Left kidney (tissue), 2 donors: ENCODE results near the gene DCANP1. TPM values are rescaled to one million over a fixed set of nuclear protein-coding genes. Genes with fewer than 3 reads are reported as not detected.

Source experiments
- DNase-seq: peaks from one replicate; pipeline ENCODE4 v3.0.0-alpha.2; 2013
- polyA plus RNA-seq: library from polyadenylated mRNA; unstranded; fragments of 120-200 nt; gene quantifications from one replicate; pipeline ENCODE4 v1.2.1, GENCODE V29; 2013; ENCODE audit not compliant: insufficient read length

Gene DCANP1
- polyA plus RNA-seq, 1 donor, result 0.05 TPM

GRCh38 chr5:135441919-135442318 lies 5.2 kb downstream of the DCANP1 start:
- DNase-seq, result no peak

GRCh38 chr5:135441350-135441831 lies 5.8 kb downstream of the DCANP1 start:
- peak; percentile 48 for DNase-seq

DNA sequence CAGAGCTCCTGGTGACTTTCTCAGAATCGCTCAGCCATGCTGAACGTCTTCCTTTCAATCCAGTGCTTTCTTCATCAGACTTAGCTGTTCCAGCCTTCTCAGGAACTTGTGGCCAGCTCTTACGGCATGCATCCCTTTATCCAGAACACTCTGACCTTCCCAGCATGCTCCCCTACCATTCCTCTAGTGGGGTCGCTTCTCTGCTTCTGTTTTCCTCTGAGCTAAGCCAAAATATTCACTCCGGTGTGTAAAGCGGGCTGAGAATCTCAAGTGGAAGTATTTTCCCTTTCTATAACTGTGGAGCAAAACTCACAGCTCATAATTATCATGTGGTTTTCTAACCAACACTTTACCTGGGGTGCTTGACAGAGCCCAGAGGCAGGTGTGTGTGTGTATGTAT lies 6.2 kb downstream of the DCANP1 start:
- DNase-seq, result no peak

DNA sequence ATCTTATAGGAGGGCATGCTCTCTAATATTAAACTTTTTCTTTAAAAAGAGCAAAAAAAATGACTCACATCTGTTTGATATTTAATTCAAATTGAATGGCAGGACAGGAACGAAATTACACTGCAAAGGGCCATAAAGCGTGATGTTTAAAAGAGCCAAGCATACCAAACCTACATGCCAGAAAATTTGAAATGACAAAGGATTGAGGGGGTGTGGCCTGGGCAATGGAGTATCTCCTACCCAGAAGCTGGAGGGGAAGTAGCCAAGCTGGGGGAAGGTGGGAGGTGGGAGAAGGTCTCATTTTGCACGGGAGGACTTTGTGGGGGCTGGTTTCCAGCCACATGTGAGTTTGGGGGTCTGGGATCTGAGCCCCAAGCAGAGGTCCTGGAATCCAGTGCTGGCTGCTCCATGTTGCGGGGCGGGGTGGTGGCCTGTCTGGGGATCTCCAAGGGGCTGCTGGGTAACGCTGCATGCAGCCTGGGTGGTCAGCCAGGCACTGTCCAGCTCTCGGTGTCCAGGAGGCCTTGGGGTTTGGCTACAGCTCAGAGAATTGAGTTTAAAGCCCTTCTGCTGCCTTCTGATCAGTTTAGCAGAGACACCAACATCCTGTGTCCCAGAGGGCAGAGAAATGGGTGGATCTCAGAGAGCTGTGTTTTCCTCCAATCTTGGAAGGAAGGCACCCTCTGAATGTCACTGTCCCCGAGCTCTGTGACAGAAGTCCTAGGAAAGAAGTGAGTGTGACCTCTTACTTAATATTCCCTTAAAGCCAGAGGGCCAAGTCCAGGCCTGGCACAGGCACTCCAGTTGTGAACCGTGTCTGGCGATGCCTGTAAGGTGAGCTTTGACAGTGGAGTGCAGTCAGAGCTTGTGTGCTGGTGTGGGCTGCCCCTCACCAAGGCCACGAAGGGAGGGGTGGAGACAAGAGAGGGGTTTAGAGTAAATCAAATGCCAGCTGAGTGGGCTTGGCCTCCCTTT lies 7.6 kb downstream of the DCANP1 start:
- no peak for DNase-seq

GRCh38 chr5:135438636-135439221 lies 8.4 kb downstream of the DCANP1 start:
- DNase-seq, result no peak

DNA sequence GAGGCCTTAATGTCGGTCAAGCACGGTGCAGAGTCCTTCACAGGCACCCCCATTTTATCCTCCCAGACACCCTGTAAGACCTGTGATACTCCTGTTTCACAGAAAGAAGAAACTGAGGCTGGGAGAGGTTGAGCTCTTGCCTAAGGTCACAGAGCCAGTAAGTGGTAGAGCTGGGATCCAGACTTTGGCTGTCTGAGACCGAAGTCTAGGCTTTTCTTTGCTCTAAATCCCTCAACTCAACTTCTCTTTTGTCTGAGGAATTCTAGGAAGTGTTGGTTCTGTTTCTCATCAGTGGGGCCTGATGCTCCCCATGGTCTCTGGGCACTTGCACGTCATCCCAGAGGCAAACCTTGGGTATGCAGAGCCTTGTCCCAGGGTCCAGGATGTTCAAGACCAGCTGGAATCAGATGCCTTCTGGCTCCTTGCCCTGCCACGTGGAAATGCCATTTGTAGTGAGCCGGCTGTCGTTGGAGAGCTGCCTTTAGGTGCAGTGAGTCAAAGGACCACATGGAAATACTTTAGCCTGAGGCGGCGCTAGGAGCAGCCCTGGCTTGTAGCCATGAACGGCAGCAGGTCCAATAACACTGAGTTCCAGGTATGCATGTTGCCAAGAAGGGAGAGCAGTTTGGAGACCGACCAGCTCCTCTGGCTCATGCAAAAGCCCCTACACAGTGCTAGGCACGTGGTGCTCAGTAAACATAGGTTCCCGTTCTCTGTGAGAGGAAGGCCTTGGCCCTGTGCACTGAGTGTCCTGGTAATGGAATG lies 9.2 kb downstream of the DCANP1 start:
- no peak for DNase-seq

DNA sequence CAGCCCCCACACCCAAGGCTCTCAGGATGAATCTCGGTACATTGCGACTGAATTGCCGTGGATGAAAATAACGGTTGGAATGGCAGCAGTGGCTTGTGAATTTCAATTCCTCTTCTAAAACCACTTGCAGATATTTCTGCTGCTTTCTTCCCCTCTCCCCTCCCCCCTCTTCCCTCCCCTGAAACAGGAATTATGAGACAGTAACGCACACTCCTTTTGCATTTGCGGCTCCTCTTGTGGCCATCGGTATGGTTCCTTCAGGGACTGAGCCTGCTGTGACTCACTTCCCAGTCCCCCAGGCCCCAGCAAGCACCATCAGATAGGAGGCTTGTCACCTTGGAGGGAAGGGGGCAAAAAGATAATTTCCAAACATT lies 9.7 kb downstream of the DCANP1 start:
- no peak for DNase-seq

- DNase-seq, result no peak
Measured at GRCh38 chr5:135436951-135437418, 10.2 kb downstream of the DCANP1 start.

GRCh38 chr5:135435467-135436330 lies 11.4 kb downstream of the DCANP1 start:
- no peak for DNase-seq

DNA sequence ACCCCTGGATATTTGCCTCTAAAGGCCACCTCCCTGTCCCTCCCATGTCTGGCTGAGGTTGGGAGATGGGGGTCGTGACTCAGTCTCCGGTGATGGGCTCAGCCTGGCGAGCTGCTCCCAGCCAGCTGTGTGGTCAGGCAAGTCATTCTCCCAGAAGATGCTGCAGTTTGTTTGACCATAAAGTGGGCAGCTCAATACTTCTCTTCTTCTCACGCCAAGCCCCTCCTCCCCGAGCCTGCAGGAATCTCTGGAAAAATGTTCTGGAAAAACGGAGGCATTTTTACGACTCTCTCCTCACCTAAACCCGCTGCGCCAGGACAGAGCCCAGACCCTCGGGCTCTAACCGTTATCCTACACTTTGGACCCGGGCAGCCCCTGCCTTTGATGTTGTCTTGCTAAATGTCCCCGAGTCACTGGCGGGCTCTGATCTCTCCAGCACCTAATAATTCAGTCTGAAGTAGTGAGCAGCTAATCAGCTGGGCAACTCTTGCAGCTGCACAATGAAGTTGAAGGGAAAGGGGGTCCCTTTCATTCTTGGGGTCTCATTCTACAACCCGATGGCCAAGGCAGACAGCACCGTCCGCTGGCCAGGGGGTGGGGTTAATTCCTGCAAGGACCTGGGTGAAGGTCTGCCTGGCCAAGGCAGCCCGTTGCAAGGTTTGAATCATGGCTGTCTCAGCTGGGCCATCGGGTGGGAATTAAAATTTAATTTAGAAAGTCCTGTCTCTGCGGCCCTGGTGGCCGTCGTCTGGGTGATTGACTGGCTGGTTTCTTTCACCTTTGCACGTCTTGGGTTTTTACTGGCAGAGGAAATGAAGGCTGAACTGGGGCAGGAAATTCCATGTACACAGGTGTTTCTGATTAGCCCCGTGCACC lies 12.3 kb downstream of the DCANP1 start:
- DNase-seq, result no peak

DNA sequence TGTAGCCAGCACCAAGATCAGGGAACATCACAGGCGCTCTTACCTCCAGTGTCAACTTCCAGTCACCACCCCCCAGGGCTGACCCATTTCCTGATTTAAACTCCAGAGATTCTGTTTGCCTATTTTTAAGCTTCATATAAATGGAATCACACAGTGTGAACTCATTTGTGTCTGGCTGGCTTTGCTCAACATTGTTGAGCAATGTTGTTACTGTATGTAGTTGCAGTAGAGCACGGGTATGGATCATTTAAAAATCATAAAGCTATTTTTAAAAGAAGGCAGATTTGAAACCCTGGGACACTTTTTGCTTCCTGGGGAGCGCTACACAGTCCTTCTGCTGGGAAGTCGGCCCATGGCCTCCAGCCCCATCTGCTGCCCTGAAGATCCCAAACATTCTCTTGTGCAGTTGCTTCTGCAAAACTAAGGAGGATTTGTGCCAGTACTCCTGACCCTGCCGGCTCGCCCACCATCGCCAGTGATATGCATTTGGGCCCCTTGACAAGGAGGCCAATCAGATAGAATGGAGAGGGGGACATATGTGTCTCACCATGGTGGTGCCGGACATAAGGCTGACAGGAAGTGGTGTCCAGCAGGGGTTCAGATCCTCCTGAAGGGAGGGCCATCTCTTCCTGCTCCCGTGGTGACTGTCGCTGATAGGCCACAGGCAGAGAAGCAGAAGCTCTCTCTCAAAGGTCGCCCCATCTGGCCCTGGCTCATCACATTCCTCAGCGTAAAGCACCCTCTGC lies 13.3 kb downstream of the DCANP1 start:
- DNase-seq, result no peak

GRCh38 chr5:135432113-135432512 lies 15.0 kb downstream of the DCANP1 start:
- DNase-seq, result no peak

GRCh38 chr5:135430135-135430437 lies 17.1 kb downstream of the DCANP1 start:
- no peak for DNase-seq

- DNase-seq, result no peak
Measured at GRCh38 chr5:135429301-135430134, 17.6 kb downstream of the DCANP1 start.

DNA sequence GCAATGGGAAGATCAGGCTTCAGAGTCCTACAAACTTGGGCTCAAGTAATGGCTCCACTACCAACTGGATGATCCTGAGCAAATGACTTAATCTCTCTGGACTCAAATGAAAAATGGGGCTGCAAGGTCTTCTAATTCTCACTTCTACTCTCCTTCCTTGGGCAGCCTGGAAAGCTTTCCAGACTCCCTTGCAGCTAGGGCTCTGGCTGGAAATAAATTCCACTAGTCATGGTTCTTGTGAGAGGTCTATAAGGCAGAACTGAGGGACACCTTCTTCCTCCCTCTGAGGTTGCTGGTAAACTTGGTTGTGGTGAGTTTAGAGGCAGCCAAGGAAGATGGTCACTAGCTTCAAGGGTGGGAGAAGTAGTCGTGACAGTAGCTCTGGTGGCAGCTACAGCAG lies 18.6 kb downstream of the DCANP1 start:
- no peak for DNase-seq

- DNase-seq, result no peak
Measured at GRCh38 chr5:135426102-135427082, 20.8 kb downstream of the DCANP1 start.

- no peak for DNase-seq
Measured at GRCh38 chr5:135425641-135426040, 21.5 kb downstream of the DCANP1 start.

DNA sequence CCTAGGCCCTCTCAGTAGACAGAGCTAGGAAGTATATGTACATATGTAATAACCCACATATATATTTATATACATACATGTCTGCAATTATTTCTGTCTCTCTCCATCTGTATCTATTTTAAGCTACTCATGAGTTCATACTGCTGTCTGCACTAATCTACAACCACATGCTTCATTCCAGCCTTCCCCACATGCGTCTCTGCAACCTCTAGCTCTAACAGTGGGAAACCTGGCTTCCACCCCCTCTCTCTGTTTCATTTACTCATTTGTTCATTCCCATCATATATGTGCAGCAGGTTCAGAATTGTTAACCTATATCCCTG lies 23.3 kb downstream of the DCANP1 start:
- DNase-seq, result no peak
